Common myeloid progenitor, CD34-positive (primary cell): ENCODE measurements around the gene TBX4.

Source experiments
- CTCF ChIA-PET: fragments of 350-600 bp; sonication (Branson Sonifier 250); formaldehyde crosslinking; loops from one replicate; lab custom pipeline; 2021; ENCODE audit warnings: antibody characterized with exemption; lab: Charles Lee
- POLR2A ChIA-PET: fragments of 350-600 bp; sonication (Branson Sonifier 250); formaldehyde crosslinking; loops from one replicate; lab custom pipeline; 2021; ENCODE audit warnings: antibody characterized with exemption; lab: Charles Lee
- DNase-seq, 3 donors: peaks; one replicate each; pipeline versions ENCODE4 v3.0.0 to v3.0.0-alpha.2; 2013
- H3K27ac ChIP-seq, 2 experiments: 1 replicate in 1 of 2; 2 replicates in 1 of 2; pipeline ENCODE4 v1.7.0; 2013; ENCODE audit warnings: inconsistent platforms in 2 of 2, low read length in 2 of 2, mild to moderate bottlenecking in 2 of 2, low read depth in 1 of 2, moderate library complexity in 1 of 2; ENCODE audit not compliant: severe bottlenecking in 2 of 2, insufficient read depth in 1 of 2, poor library complexity in 1 of 2
- H3K27me3 ChIP-seq, 5 experiments: replicated peaks in 2 of 5; 1 replicate in 3 of 5; 2 replicates in 2 of 5; pipeline versions ENCODE4 v1.6.1 to v1.7.0; 2013; ENCODE audit warnings: low read length in 4 of 5, mild to moderate bottlenecking in 2 of 5, moderate library complexity in 2 of 5, inconsistent platforms in 1 of 5; ENCODE audit not compliant: insufficient read depth in 5 of 5, control insufficient read depth in 4 of 5
- H3K36me3 ChIP-seq, 4 experiments: 1 replicate in 2 of 4; 2 replicates in 2 of 4; pipeline versions ENCODE4 v1.6.1 to v1.7.0; 2013; ENCODE audit warnings: low read length in 3 of 4, control low read depth in 1 of 4, mild to moderate bottlenecking in 1 of 4; ENCODE audit not compliant: control insufficient read depth in 4 of 4, insufficient read depth in 4 of 4
- H3K4me1 ChIP-seq, 4 experiments: 1 replicate in 3 of 4; 2 replicates in 1 of 4; pipeline versions ENCODE4 v1.6.1 to v1.7.1; 2013; ENCODE audit warnings: low read length in 3 of 4, mild to moderate bottlenecking in 3 of 4, control low read depth in 1 of 4, inconsistent platforms in 1 of 4, moderate library complexity in 1 of 4; ENCODE audit not compliant: control insufficient read depth in 4 of 4, insufficient read depth in 4 of 4; ENCODE audit errors: control extremely low read depth in 1 of 4
- H3K4me3 ChIP-seq, 7 experiments: 1 replicate in 4 of 7; 2 replicates in 3 of 7; pipeline versions ENCODE4 v1.5.1 to v1.7.0; 2013; ENCODE audit warnings: mild to moderate bottlenecking in 7 of 7, low read length in 6 of 7, moderate library complexity in 6 of 7, inconsistent platforms in 2 of 7, low read depth in 2 of 7, control low read depth in 1 of 7; ENCODE audit not compliant: insufficient read depth in 4 of 7, control insufficient read depth in 1 of 7; ENCODE audit errors: extremely low read depth in 1 of 7
- H3K9me3 ChIP-seq, 5 experiments: 1 replicate in 4 of 5; 2 replicates in 1 of 5; pipeline versions ENCODE4 v1.6.1 to v1.7.1; 2013; ENCODE audit warnings: low read length in 4 of 5, mild to moderate bottlenecking in 2 of 5, inconsistent platforms in 1 of 5, low read depth in 1 of 5, moderate library complexity in 1 of 5; ENCODE audit not compliant: control insufficient read depth in 4 of 5, insufficient read depth in 2 of 5; ENCODE audit errors: control extremely low read depth in 1 of 5
- WGBS: methylation state at CpG from one replicate; pipeline ENCODE4 v1.1.5; 2013; ENCODE audit not compliant: insufficient coverage; 5-methylcytosine and 5-hydroxymethylcytosine counted together

Gene TBX4

GRCh38 chr17:61422869-61423268 is 29.4 kb upstream of the TBX4 start:
- no peak overlapping the region for H3K27ac ChIP-seq
- no peaks in the 10 kb centered on the region for H3K36me3 ChIP-seq
- no peak for DNase-seq
- no peaks in the 10 kb centered on the region for H3K4me1 ChIP-seq
- H3K9me3 ChIP-seq, result peaks cover 0 to 1% (median 0%) of the 10 kb centered on the region in 5 experiments
- CTCF ChIA-PET, result no interaction called here
- POLR2A ChIA-PET, result no interaction called here
- H3K27me3 ChIP-seq, result peaks cover 5 to 70% (median 32%) of the 10 kb centered on the region in 5 experiments
- no peak overlapping the region for H3K4me3 ChIP-seq
- WGBS, result 50% methylated on average over 2 of the region's 2 CpGs

DNA sequence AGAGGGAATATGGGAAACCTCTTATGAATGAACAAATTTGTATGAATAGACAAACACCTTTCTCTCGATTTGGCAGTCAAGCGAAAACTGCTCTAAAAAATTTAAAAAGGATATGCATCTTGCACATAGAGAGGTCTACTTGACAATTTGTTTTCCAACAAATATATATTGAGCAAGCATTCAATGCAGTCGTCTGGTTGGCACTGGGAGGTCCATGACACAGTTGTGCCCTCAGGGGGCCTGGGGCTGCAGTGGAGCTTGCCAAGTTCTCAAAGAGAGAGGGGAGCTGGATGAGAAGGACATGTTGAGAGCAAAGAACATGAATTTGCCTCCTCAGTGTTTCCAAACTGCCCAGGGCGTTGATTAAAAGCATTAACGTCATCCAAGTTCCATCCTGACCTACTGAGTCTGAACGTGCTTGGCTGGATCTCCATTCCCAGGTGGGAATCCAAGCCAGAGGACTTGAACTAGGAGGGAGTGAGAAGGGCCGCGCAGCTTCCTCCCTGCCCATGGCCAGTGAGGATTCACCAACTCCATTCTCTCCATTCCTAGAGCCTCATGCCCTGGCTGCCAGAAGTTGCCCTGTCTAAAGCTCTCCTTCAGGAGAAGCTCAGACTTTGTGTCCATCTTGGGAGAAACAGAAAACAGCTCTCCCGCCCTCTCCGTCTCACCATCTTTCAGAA is 28.1 kb upstream of the TBX4 start:
- Histone ChIP-seq H3K36me3 (no peaks in the 10 kb centered on the region), H3K27me3 (peaks cover 5 to 68% (median 26%) of the 10 kb centered on the region in 5 experiments), H3K9me3 (peaks cover 0 to 1% (median 0%) of the 10 kb centered on the region in 5 experiments), H3K4me3 (no peak overlapping the region), H3K4me1 (no peaks in the 10 kb centered on the region), H3K27ac (no peak overlapping the region)
- ChIA-PET CTCF (interaction anchor here (0.9 kb wide), 1 partner anchor 11 kb away, joined by 3 read pairs; no protein-coding TSS in a partner anchor), POLR2A (no interaction called here)
- WGBS, result 94% methylated on average over 7 of the region's 10 CpGs
- DNase-seq, result no peak

DNA sequence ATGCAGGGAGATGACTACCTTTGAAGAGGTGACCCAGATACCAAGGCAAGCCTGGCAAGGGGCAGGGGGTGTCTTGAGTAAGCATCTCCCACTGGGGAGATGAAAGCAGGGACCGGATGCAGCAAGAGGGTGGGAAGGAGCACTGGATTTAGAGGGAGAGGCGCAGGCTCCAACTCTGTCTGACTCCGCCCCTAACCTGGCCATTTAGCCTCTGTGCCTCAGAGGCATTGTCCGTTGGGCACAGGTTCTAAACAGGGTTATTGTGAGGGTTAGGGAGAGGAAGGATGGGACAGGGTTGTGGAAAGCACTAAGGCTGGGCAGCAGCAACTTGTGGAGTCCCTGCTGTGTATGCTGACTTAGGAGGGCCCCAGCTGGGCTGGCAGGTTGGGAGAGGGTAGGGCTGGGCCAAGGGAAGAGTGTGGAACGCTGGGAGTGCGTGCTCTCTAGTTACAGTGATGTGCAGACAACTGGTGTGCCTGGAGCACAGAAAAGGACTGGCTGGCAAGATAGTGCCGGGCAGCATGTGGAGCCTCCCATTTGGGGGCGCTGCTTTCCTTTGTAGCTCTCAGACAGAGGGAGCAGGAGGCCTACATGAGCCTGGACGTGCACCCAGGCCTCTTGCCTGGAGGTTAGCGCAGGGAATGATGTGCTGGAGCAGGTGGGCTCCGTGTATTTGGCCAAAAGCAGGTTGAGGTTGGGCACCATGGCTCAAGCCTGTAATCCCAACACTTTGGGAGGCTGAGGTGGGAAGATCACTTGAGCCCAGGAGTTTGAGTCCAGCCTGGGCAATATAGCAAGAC is 26.3 kb upstream of the TBX4 start:
- Histone ChIP-seq H3K9me3 (peaks cover 0 to 1% (median 0%) of the 10 kb centered on the region in 5 experiments), H3K4me3 (no peak overlapping the region), H3K27me3 (peaks cover 5 to 57% (median 13%) of the 10 kb centered on the region in 5 experiments), H3K27ac (no peak overlapping the region), H3K36me3 (no peaks in the 10 kb centered on the region), H3K4me1 (no peaks in the 10 kb centered on the region)
- POLR2A ChIA-PET, result no interaction called here
- CTCF ChIA-PET, result interaction anchor here (0.6 kb wide), 1 partner anchor 135 kb away, joined by 3 read pairs; no protein-coding TSS in a partner anchor
- WGBS, result 70% methylated on average over 10 of the region's 11 CpGs
- DNase-seq, result no peak

- peaks cover 5 to 52% (median 13%) of the 10 kb centered on the region in 5 experiments for H3K27me3 ChIP-seq
- no peaks in the 10 kb centered on the region for H3K4me1 ChIP-seq
- H3K27ac ChIP-seq, result no peak overlapping the region
- H3K36me3 ChIP-seq, result no peaks in the 10 kb centered on the region
- WGBS, result 94% methylated on average over 3 of the region's 10 CpGs
- H3K4me3 ChIP-seq, result no peak overlapping the region
- DNase-seq, result no peak
- peaks cover 0 to 1% (median 0%) of the 10 kb centered on the region in 5 experiments for H3K9me3 ChIP-seq
- CTCF ChIA-PET, result interaction anchor here (0.6 to 1.7 kb wide), 2 partner anchors 135 to 157 kb away, joined by 3 to 4 read pairs; no protein-coding TSS in a partner anchor
- POLR2A ChIA-PET, result interaction anchor here (0.6 kb wide), 1 partner anchor 740 kb away, joined by 6 read pairs; no protein-coding TSS in a partner anchor
These were observed 25.5 kb upstream of the TBX4 start for GRCh38 chr17:61426482-61427304.

DNA sequence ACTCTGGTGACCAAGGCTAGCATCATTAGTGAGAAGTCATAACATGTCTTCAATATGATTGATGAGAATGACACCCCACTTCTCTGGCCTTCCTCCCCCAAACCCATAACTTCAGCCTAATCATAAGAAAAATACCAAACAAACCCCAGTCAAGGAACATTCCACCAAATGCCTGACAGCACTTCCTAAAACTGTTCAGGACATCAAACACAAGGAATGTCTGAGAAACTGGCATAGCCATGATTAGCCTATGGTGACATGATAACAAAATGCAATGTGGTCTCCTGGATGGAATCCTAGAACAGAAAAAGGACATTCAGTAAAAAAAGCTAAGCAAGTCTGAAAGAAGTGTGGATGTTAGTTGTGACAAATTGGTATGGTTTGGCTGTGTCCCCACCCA is 24.7 kb upstream of the TBX4 start:
- no peak for DNase-seq
- Histone ChIP-seq H3K9me3 (peaks cover 0 to 1% (median 0%) of the 10 kb centered on the region in 5 experiments), H3K4me1 (no peaks in the 10 kb centered on the region), H3K4me3 (no peak overlapping the region), H3K27ac (no peak overlapping the region), H3K27me3 (peaks cover 4 to 46% (median 12%) of the 10 kb centered on the region in 5 experiments), H3K36me3 (no peaks in the 10 kb centered on the region)
- ChIA-PET CTCF (interaction anchor here (1.2 to 1.7 kb wide), 2 partner anchors 50 to 156 kb away, joined by 3 to 4 read pairs; no protein-coding TSS in a partner anchor), POLR2A (interaction anchor here (0.6 kb wide), 1 partner anchor 741 kb away, joined by 6 read pairs; no protein-coding TSS in a partner anchor)

- no peaks in the 10 kb centered on the region for H3K4me1 ChIP-seq
- ChIA-PET CTCF (no interaction called here), POLR2A (no interaction called here)
- H3K36me3 ChIP-seq, result no peaks in the 10 kb centered on the region
- H3K4me3 ChIP-seq, result no peak overlapping the region
- H3K27me3 ChIP-seq, result peaks cover 0 to 35% (median 6%) of the 10 kb centered on the region in 5 experiments
- DNase-seq, result no peak
- H3K27ac ChIP-seq, result no peak overlapping the region
- no CpG with 5 or more reads among the region's 1 CpG for WGBS
- H3K9me3 ChIP-seq, result peaks cover 0 to 3% (median 0%) of the 10 kb centered on the region in 5 experiments
These were observed 22.9 kb upstream of the TBX4 start for GRCh38 chr17:61429274-61429673.
